ENCODE measurements around the gene INSYN2A.

The INSYN2A gene

GRCh38 chr10:127196282-127197153 is at the start of gene INSYN2A:
Gene INSYN2A (minus strand): TSS chr10:127196591. CDS start chr10:127176395, 20,196 bp downstream.
- TF ChIP-seq CTCF (conservative IDR thresholded peaks at IDR 0.05) (no peak; the same call in 1 of the 2 replicates), ZFX (IDR thresholded peaks at IDR 0.05) (no peak)
- H3K27ac ChIP-seq, result no peak within 1 kb of the TSS

- TF ChIP-seq CTCF (conservative IDR thresholded peaks at IDR 0.05) (no peak), ZFX (IDR thresholded peaks at IDR 0.05) (no peak)
- no peak overlapping the region for H3K27ac ChIP-seq
Measured at GRCh38 chr10:127245456-127245855, 49.1 kb upstream of the INSYN2A start.

GRCh38 chr10:127243490-127244272 is 47.3 kb upstream of the INSYN2A start:
- no peak overlapping the region for H3K27ac ChIP-seq
- TF ChIP-seq CTCF (conservative IDR thresholded peaks at IDR 0.05) (peak; percentile 80), ZFX (IDR thresholded peaks at IDR 0.05) (no peak)

GRCh38 chr10:127242914-127243313 is 46.5 kb upstream of the INSYN2A start:
- H3K27ac ChIP-seq, result no peak overlapping the region
- TF ChIP-seq ZFX (IDR thresholded peaks at IDR 0.05), result no peak
- TF ChIP-seq CTCF (conservative IDR thresholded peaks at IDR 0.05), result no peak

- H3K27ac ChIP-seq, result no peak overlapping the region
- TF ChIP-seq CTCF (conservative IDR thresholded peaks at IDR 0.05) (no peak), ZFX (IDR thresholded peaks at IDR 0.05) (no peak)
Measured at GRCh38 chr10:127236266-127236665, 39.9 kb upstream of the INSYN2A start.

GRCh38 chr10:127234306-127234800 is 38.0 kb upstream of the INSYN2A start:
- no peak overlapping the region for H3K27ac ChIP-seq
- TF ChIP-seq CTCF (conservative IDR thresholded peaks at IDR 0.05) (no peak), ZFX (IDR thresholded peaks at IDR 0.05) (no peak)

Measured in C4-2B (cell line).